Measurements from ENCODE around the gene FBXO42. TPM values are rescaled to one million over a fixed set of nuclear protein-coding genes. Genes with fewer than 3 reads are reported as not detected.

The FBXO42 gene
- total and polyA plus RNA-seq, 2 of the 13 experiments (the other 11 are each of a cell fraction or from before 2014, with no cell fraction given): 7.6 to 17.5 TPM

GRCh38 chr1:16243936-16244649 is 108.2 kb downstream of the FBXO42 start:
- DNase-seq (ENCODE audit: low spot score) (peak; percentile 68), ATAC-seq (peak; percentile 64), FAIRE-seq (peak; percentile 82)
- no TSS peak for BruUV-seq (replicated peaks)
- Histone ChIP-seq H3K9ac (ENCODE audit: insufficient read depth, low read depth, low read length) (no peak overlapping the region), H3K4me2 (ENCODE audit: low read depth, low read length) (peak overlapping the region; percentile 13; the same call in 1 of the 2 replicates), H3K79me2 (ENCODE audit: insufficient read depth, low read length) (no peaks in the 10 kb centered on the region), H3K27ac (ENCODE audit: extremely low read length, insufficient read depth, low read length) (no peak overlapping the region), H3K4me1 (ENCODE audit: insufficient read depth, low read length) (peaks cover 30% of the 10 kb centered on the region), H2AFZ (ENCODE audit: low read length) (no peak overlapping the region), H3K36me3 (replicated peaks in 1 of 2; ENCODE audit: control insufficient read depth in 1 of 2, insufficient read depth in 2 of 2, low read length in 2 of 2) (peaks cover 2 to 9% of the 10 kb centered on the region in 2 experiments; a peak in 1 of 5 replicates), H3K27me3 (ENCODE audit: control insufficient read depth in 1 of 2, insufficient read depth in 2 of 2, low read length in 2 of 2) (no peaks in the 10 kb centered on the region), H4K20me1 (ENCODE audit: insufficient read depth, low read length) (no peaks in the 10 kb centered on the region), H3K4me3 (replicated peaks in 1 of 3; ENCODE audit: insufficient read depth in 1 of 3, low read depth in 2 of 3, low read length in 3 of 3) (no peak overlapping the region), H3K9me3 (ENCODE audit: low read length) (no peaks in the 10 kb centered on the region)
- 22% methylated on average over 8 of the region's 8 CpGs for WGBS (ENCODE audit: low lambda C conversion rate)
- ChIA-PET CTCF (ENCODE audit: low intra/inter-chr PET ratio, low total read pairs) (interaction anchor here (0.8 to 1.6 kb wide), 6 partner anchors 24 to 171 kb away, joined by 3 to 14 read pairs (median 7); partner anchors contain the start of gene FAM131C), POLR2A (interaction anchor here (0.8 kb wide), 1 partner anchor 165 kb away, joined by 3 read pairs; no protein-coding TSS in a partner anchor)
- in situ Hi-C loops (cut with HindIII; ENCODE audit: extremely low pct_ligation_motif_present, low pct_unique_long_range_greater_than_20kb) (loop anchor here (5.0 kb wide), 2 partner anchors 37 to 167 kb away; no protein-coding TSS in a partner anchor), intact Hi-C loops (cut with micrococcal nuclease; ENCODE audit: unreplicated experiment) (loop anchor here (1.0 to 2.0 kb wide), 2 partner anchors 39 to 165 kb away; no protein-coding TSS in a partner anchor)
- TF ChIP-seq ZNF687 (CRISPR knock-in tag; IDR thresholded peaks at IDR 0.05) (peak; percentile 20; the same call in 1 of the 2 replicates), ZMAT3 (CRISPR knock-in tag; conservative IDR thresholded peaks at IDR 0.05) (0 out of 2 replicates have a peak, but pooled peaks have one; percentile 29), KDM2A (CRISPR knock-in tag; IDR thresholded peaks at IDR 0.05; ENCODE audit: borderline replicate concordance, low read depth) (peak; percentile 36; the same call in 1 of the 2 replicates), NR0B2 (CRISPR knock-in tag; IDR thresholded peaks at IDR 0.05) (no peak), ZNF598 (CRISPR knock-in tag; IDR thresholded peaks at IDR 0.05; ENCODE audit: borderline replicate concordance) (0 out of 2 replicates have a peak, but pooled peaks have one; percentile 17), RBM22 (optimal IDR thresholded peaks at IDR 0.05; ENCODE audit: low read length) (peak; percentile 13), CTCF (CRISPR knock-in tag; IDR thresholded peaks at IDR 0.05) (peak; percentile 88), ZNF574 (CRISPR knock-in tag; IDR thresholded peaks at IDR 0.05) (0 out of 2 replicates have a peak, but pooled peaks have one; percentile 16), SMC3 (IDR thresholded peaks at IDR 0.05; ENCODE audit: low read length) (peak; percentile 80), ZNF704 (CRISPR knock-in tag; IDR thresholded peaks at IDR 0.05; ENCODE audit: borderline replicate concordance) (0 out of 2 replicates have a peak, but pooled peaks have one; percentile 21), PHF20 (CRISPR knock-in tag; IDR thresholded peaks at IDR 0.05) (no peak)
